Neural cell (in vitro differentiated cells): ENCODE data around the gene DSC3. TPM values are rescaled to one million over a fixed set of nuclear protein-coding genes. Genes with fewer than 3 reads are reported as not detected.

Experiments
- H2AFZ ChIP-seq: fragments of 200-600, 300-800 bp; sonication (generic), shearing (Covaris generic); 2 replicates; pipeline ENCODE4 v1.6.0; 2014; ENCODE audit warnings: low read depth, mild to moderate bottlenecking, antibody characterized with exemption, low read length, moderate library complexity
- H3F3A ChIP-seq: fragments of 200-600 bp; shearing (Covaris generic); 2 replicates; pipeline ENCODE4 v1.6.1; 2016; ENCODE audit warnings: mild to moderate bottlenecking, moderate library complexity, mixed read lengths, antibody characterized with exemption, low read length; ENCODE audit not compliant: insufficient read depth, poor library complexity, severe bottlenecking
- H3K27ac ChIP-seq: fragments of 200-600, 300-800 bp; sonication (generic), shearing (Covaris generic); 2 replicates; pipeline ENCODE4 v1.5.1; 2014; ENCODE audit warnings: mild to moderate bottlenecking, low read length, moderate library complexity
- H3K27me3 ChIP-seq: fragments of 300-800, 200-600 bp; sonication (generic), shearing (Covaris generic); 2 replicates; pipeline ENCODE4 v1.6.0; 2014; ENCODE audit warnings: mild to moderate bottlenecking, low read depth, low read length, moderate library complexity; ENCODE audit not compliant: insufficient read depth
- H3K36me3 ChIP-seq: fragments of 300-800, 200-600 bp; sonication (generic), shearing (Covaris generic); 2 replicates; pipeline ENCODE4 v1.5.1; 2014; ENCODE audit warnings: mild to moderate bottlenecking, antibody characterized with exemption, low read length, moderate library complexity; ENCODE audit not compliant: insufficient read depth
- H3K4me2 ChIP-seq: fragments of 300-800, 200-600 bp; sonication (generic), shearing (Covaris generic); 2 replicates; pipeline ENCODE4 v1.6.0; 2014; ENCODE audit warnings: mild to moderate bottlenecking, low read length
- H3K4me3 ChIP-seq: fragments of 300-800, 200-600 bp; sonication (generic), shearing (Covaris generic); 2 replicates; pipeline ENCODE4 v1.5.1; 2014; ENCODE audit warnings: mild to moderate bottlenecking, low read length, moderate library complexity
- H3K79me2 ChIP-seq: fragments of 200-600 bp; shearing (Covaris generic); replicated peaks from 2 replicates; pipeline ENCODE4 v1.6.0; 2014; ENCODE audit warnings: mild to moderate bottlenecking, low read length, moderate library complexity; ENCODE audit not compliant: insufficient read depth
- H3K9ac ChIP-seq: fragments of 300-800, 200-600 bp; sonication (generic), shearing (Covaris generic); 2 replicates; pipeline ENCODE4 v1.6.1; 2016; ENCODE audit warnings: mild to moderate bottlenecking, low read length, mixed read lengths
- H3K9me2 ChIP-seq: fragments of 200-600 bp; shearing (Covaris generic); 2 replicates; pipeline ENCODE4 v1.6.1; 2016; ENCODE audit warnings: mild to moderate bottlenecking, low read length, mixed read lengths; ENCODE audit not compliant: insufficient read depth
- H3K9me3 ChIP-seq: fragments of 200-600, 300-800 bp; sonication (generic), shearing (Covaris generic); 2 replicates; pipeline ENCODE4 v1.6.1; 2016; ENCODE audit warnings: mild to moderate bottlenecking, mixed run types, low read length, moderate library complexity, mixed read lengths
- H4K20me1 ChIP-seq: fragments of 200-600 bp; shearing (Covaris generic); 2 replicates; pipeline ENCODE4 v1.6.1; 2016; ENCODE audit warnings: mild to moderate bottlenecking, mixed run types; ENCODE audit not compliant: insufficient read depth
- CTCF ChIP-seq: fragments of 450-650 bp; IDR thresholded peaks from 2 replicates; pipeline ENCODE4 v1.5.1; 2014; ENCODE audit warnings: antibody characterized with exemption, mild to moderate bottlenecking, moderate library complexity; ENCODE audit not compliant: poor library complexity, severe bottlenecking
- EP300 ChIP-seq: fragments of 450-650 bp; conservative IDR thresholded peaks from 2 replicates; pipeline ENCODE4 v1.6.1; 2014; ENCODE audit warnings: antibody characterized with exemption, mild to moderate bottlenecking, moderate library complexity; ENCODE audit not compliant: poor library complexity, severe bottlenecking
- MXI1 ChIP-seq: fragments of 450-650 bp; conservative IDR thresholded peaks from 2 replicates; pipeline ENCODE4 v1.6.1; 2014; ENCODE audit warnings: antibody characterized with exemption, mild to moderate bottlenecking; ENCODE audit not compliant: poor library complexity, severe bottlenecking
- POLR2AphosphoS5 ChIP-seq: IDR thresholded peaks from 2 replicates; pipeline ENCODE4 v1.6.1; 2012
- RAD21 ChIP-seq: fragments of 450-650 bp; conservative IDR thresholded peaks from 2 replicates; pipeline ENCODE4 v1.6.1; 2014; ENCODE audit warnings: antibody characterized with exemption, mild to moderate bottlenecking, moderate library complexity
- REST ChIP-seq: IDR thresholded peaks from 2 replicates; pipeline ENCODE4 v1.6.1; 2012; ENCODE audit warnings: borderline replicate concordance
- SMC3 ChIP-seq: fragments of 450-650 bp; conservative IDR thresholded peaks from 2 replicates; pipeline ENCODE4 v1.6.1; 2014; ENCODE audit warnings: antibody characterized with exemption, mild to moderate bottlenecking, moderate library complexity; ENCODE audit not compliant: poor library complexity
- TAF1 ChIP-seq: IDR thresholded peaks from 2 replicates; pipeline ENCODE4 v1.6.1; 2012; ENCODE audit warnings: low read depth
- polyA plus RNA-seq: library from polyadenylated mRNA; depleted of rRNA; stranded (reverse); fragments of >200 nt; gene quantifications from 2 replicates; pipeline ENCODE4 v1.2.3, GENCODE V29; 2014

DSC3 gene
- polyA plus RNA-seq, 1 donor from 2014 or later, result not detected

- no peak overlapping the region for H3K27ac ChIP-seq
- no peaks in the 10 kb centered on the region for H3K79me2 ChIP-seq
- H3K4me3 ChIP-seq, result no peak overlapping the region
- H3K9me2 ChIP-seq, result no peaks in the 10 kb centered on the region
- TF ChIP-seq EP300 (no peak), CTCF (peak; percentile 73), SMC3 (peak; percentile 68), RAD21 (peak; percentile 75)
- H3F3A ChIP-seq, result no peaks in the 10 kb centered on the region
- H3K4me2 ChIP-seq, result no peak overlapping the region
- H3K36me3 ChIP-seq, result no peaks in the 10 kb centered on the region
- H3K27me3 ChIP-seq, result no peaks in the 10 kb centered on the region
- no peaks in the 10 kb centered on the region for H3K9me3 ChIP-seq
- no peak overlapping the region for H3K9ac ChIP-seq
- H4K20me1 ChIP-seq, result no peaks in the 10 kb centered on the region
- no peak overlapping the region for H2AFZ ChIP-seq
Observed at GRCh38 chr18:30971338-30971956, 71.1 kb downstream of the DSC3 start.

GRCh38 chr18:30970196-30970816 is 72.2 kb downstream of the DSC3 start:
- Histone ChIP-seq H3K9me3 (no peaks in the 10 kb centered on the region), H2AFZ (no peak overlapping the region), H4K20me1 (no peaks in the 10 kb centered on the region), H3K9ac (no peak overlapping the region), H3K9me2 (no peaks in the 10 kb centered on the region), H3F3A (no peaks in the 10 kb centered on the region), H3K79me2 (no peaks in the 10 kb centered on the region), H3K4me2 (no peak overlapping the region), H3K4me3 (no peak overlapping the region), H3K36me3 (no peaks in the 10 kb centered on the region), H3K27ac (no peak overlapping the region), H3K27me3 (no peaks in the 10 kb centered on the region)
- TF ChIP-seq CTCF (peak; percentile 82), RAD21 (peak; percentile 83), TAF1 (no peak), REST (no peak), POLR2AphosphoS5 (peak; percentile 16), SMC3 (peak; percentile 80), MXI1 (no peak), EP300 (peak; percentile 21)
